HEK293 (cell line): ENCODE measurements around the gene STX1B.

Source experiments
- GLI2 ChIP-seq: fragments of 450-650 bp; formaldehyde crosslinking; IDR thresholded peaks from 2 replicates; pipeline ENCODE4; 2017; ENCODE audit warnings: missing biosample characterization, missing genetic modification characterization, low read depth, borderline replicate concordance
- HOXA7 ChIP-seq: sonication (generic); formaldehyde crosslinking; IDR thresholded peaks from 2 replicates; pipeline ENCODE4 v1.8.1; 2022; ENCODE audit warnings: missing genetic modification reagents, borderline replicate concordance
- HOXD13 ChIP-seq: sonication (generic); formaldehyde crosslinking; IDR thresholded peaks from 2 replicates; pipeline ENCODE4 v1.8.0; 2022; ENCODE audit warnings: missing genetic modification reagents, borderline replicate concordance
- KLF16 ChIP-seq: fragments of 450-650 bp; formaldehyde crosslinking; IDR thresholded peaks from 2 replicates; pipeline ENCODE4 v1.5.1; 2017; ENCODE audit warnings: missing biosample characterization, missing genetic modification characterization
- KLF9 ChIP-seq: fragments of 450-650 bp; formaldehyde crosslinking; IDR thresholded peaks from 2 replicates; pipeline ENCODE4 v1.5.1; 2016; ENCODE audit warnings: missing biosample characterization, missing genetic modification characterization, low read depth
- RBAK ChIP-seq: fragments of 450-650 bp; formaldehyde crosslinking; IDR thresholded peaks from 2 replicates; pipeline ENCODE4 v1.5.1; 2016; ENCODE audit warnings: missing biosample characterization, missing genetic modification characterization
- YY2 ChIP-seq: fragments of 450-650 bp; formaldehyde crosslinking; IDR thresholded peaks from 2 replicates; pipeline ENCODE4 v1.5.1; 2016; ENCODE audit warnings: missing biosample characterization, missing genetic modification characterization
- ZBTB1 ChIP-seq: fragments of 450-650 bp; formaldehyde crosslinking; IDR thresholded peaks from 2 replicates; pipeline ENCODE4 v1.5.1; 2016; ENCODE audit warnings: missing biosample characterization, missing genetic modification characterization
- ZBTB17 ChIP-seq: fragments of 450-650 bp; formaldehyde crosslinking; IDR thresholded peaks from 2 replicates; pipeline ENCODE4 v1.5.1; 2016; ENCODE audit warnings: missing biosample characterization, missing genetic modification characterization
- ZBTB20 ChIP-seq: fragments of 450-650 bp; formaldehyde crosslinking; IDR thresholded peaks from 2 replicates; pipeline ENCODE4 v1.5.1; 2016; ENCODE audit warnings: missing biosample characterization, missing genetic modification characterization
- ZBTB21 ChIP-seq: fragments of 450-650 bp; formaldehyde crosslinking; IDR thresholded peaks from 2 replicates; pipeline ENCODE4 v1.5.1; 2017; ENCODE audit warnings: missing biosample characterization, missing genetic modification characterization
- ZFP3 ChIP-seq: fragments of 450-650 bp; formaldehyde crosslinking; IDR thresholded peaks from 2 replicates; pipeline ENCODE4 v1.5.1; 2016; ENCODE audit warnings: low read depth, missing biosample characterization, missing genetic modification characterization
- ZNF221 ChIP-seq: fragments of 450-650 bp; formaldehyde crosslinking; IDR thresholded peaks from 2 replicates; pipeline ENCODE4 v1.5.1; 2017; ENCODE audit warnings: missing biosample characterization, missing genetic modification characterization, borderline replicate concordance
- ZNF292 ChIP-seq: fragments of 450-650 bp; formaldehyde crosslinking; IDR thresholded peaks from 2 replicates; pipeline ENCODE4 v1.5.1; 2016; ENCODE audit warnings: low read depth, missing biosample characterization, missing genetic modification characterization, borderline replicate concordance
- ZNF48 ChIP-seq: fragments of 450-650 bp; formaldehyde crosslinking; IDR thresholded peaks from 2 replicates; pipeline ENCODE4 v1.5.1; 2016; ENCODE audit warnings: missing biosample characterization, missing genetic modification characterization
- ZNF571 ChIP-seq: fragments of 450-650 bp; formaldehyde crosslinking; IDR thresholded peaks from 2 replicates; pipeline ENCODE4 v1.5.0; 2017; ENCODE audit warnings: missing biosample characterization, missing genetic modification characterization
- ZNF610 ChIP-seq: fragments of 450-650 bp; formaldehyde crosslinking; IDR thresholded peaks from 2 replicates; pipeline ENCODE4 v1.5.1; 2016; ENCODE audit warnings: missing biosample characterization, missing genetic modification characterization, borderline replicate concordance
- ZNF654 ChIP-seq: fragments of 450-650 bp; formaldehyde crosslinking; IDR thresholded peaks from 2 replicates; pipeline ENCODE4 v1.5.1; 2016; ENCODE audit warnings: low read depth, missing biosample characterization, missing genetic modification characterization
- ZNF664 ChIP-seq: fragments of 450-650 bp; formaldehyde crosslinking; IDR thresholded peaks from 2 replicates; pipeline ENCODE4 v1.5.1; 2016; ENCODE audit warnings: missing biosample characterization, missing genetic modification characterization
- ZNF701 ChIP-seq: fragments of 450-650 bp; formaldehyde crosslinking; IDR thresholded peaks from 2 replicates; pipeline ENCODE4 v1.5.1; 2016; ENCODE audit warnings: missing biosample characterization, missing genetic modification characterization
- ZNF776 ChIP-seq: fragments of 450-650 bp; formaldehyde crosslinking; IDR thresholded peaks from 2 replicates; pipeline ENCODE4 v1.5.0; 2017; ENCODE audit warnings: missing biosample characterization, missing genetic modification characterization, borderline replicate concordance
- ZNF830 ChIP-seq: fragments of 450-650 bp; IDR thresholded peaks from 2 replicates; pipeline ENCODE4 v1.5.0; 2018; ENCODE audit warnings: missing biosample characterization, missing genetic modification characterization, low read depth, mild to moderate bottlenecking, moderate library complexity
- TF ChIP-seq, protein P1 (sequence below): fragments of 450-650 bp; IDR thresholded peaks from 2 replicates; pipeline ENCODE4 v1.5.1; 2018; ENCODE audit warnings: missing biosample characterization, missing genetic modification characterization
- TF ChIP-seq, protein P2 (sequence below): fragments of 450-650 bp; formaldehyde crosslinking; IDR thresholded peaks from 2 replicates; pipeline ENCODE4 v1.5.1; 2017; ENCODE audit warnings: missing biosample characterization, missing genetic modification characterization
- TF ChIP-seq, protein P3 (sequence below): fragments of 450-650 bp; formaldehyde crosslinking; IDR thresholded peaks from 2 replicates; pipeline ENCODE4 v1.5.1; 2016; ENCODE audit warnings: missing biosample characterization, missing genetic modification characterization
- TF ChIP-seq, protein P4 (sequence below): fragments of 450-650 bp; formaldehyde crosslinking; IDR thresholded peaks from 2 replicates; pipeline ENCODE4 v1.5.1; 2017; ENCODE audit warnings: missing biosample characterization, missing genetic modification characterization
- TF ChIP-seq, protein P5 (sequence below): fragments of 450-650 bp; formaldehyde crosslinking; IDR thresholded peaks from 2 replicates; pipeline ENCODE4 v1.5.1; 2017; ENCODE audit warnings: missing biosample characterization, missing genetic modification characterization
- TF ChIP-seq, protein P6 (sequence below): fragments of 450-650 bp; formaldehyde crosslinking; IDR thresholded peaks from 2 replicates; pipeline ENCODE4 v1.5.1; 2016; ENCODE audit warnings: missing biosample characterization, missing genetic modification characterization

The STX1B gene

DNA sequence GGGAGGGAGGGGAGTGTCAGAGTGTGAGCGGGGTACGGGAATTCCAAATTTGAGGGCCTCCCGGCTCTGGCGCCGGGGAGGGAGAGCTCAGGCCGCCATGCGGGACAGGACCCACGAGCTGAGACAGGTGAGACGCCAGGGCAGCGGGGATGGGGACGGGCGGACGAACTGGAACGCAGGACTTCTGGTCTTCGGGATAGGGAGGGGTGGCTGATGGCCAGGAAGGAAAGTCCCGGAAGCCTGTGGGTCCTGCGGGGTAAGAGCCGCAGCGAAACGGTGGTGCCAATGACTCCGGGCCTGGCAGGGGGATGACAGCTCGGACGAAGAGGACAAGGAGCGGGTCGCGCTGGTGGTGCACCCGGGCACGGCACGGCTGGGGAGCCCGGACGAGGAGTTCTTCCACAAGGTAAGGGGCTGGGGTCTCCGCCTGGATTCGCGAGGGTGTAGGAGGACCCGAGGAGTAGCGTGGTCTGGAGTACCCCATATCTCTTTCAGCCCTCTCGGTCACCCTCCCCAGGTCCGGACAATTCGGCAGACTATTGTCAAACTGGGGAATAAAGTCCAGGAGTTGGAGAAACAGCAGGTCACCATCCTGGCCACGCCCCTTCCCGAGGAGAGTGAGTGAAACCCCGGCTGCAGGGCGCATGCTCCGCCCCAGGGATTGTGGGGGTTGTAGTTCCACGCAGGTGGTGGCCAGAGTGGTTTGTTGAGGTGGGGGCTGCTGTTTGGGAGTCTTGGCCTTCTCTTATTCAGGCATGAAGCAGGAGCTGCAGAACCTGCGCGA is 23.5 kb upstream of the STX1B start (continued):
- TF ChIP-seq, protein P1, sequence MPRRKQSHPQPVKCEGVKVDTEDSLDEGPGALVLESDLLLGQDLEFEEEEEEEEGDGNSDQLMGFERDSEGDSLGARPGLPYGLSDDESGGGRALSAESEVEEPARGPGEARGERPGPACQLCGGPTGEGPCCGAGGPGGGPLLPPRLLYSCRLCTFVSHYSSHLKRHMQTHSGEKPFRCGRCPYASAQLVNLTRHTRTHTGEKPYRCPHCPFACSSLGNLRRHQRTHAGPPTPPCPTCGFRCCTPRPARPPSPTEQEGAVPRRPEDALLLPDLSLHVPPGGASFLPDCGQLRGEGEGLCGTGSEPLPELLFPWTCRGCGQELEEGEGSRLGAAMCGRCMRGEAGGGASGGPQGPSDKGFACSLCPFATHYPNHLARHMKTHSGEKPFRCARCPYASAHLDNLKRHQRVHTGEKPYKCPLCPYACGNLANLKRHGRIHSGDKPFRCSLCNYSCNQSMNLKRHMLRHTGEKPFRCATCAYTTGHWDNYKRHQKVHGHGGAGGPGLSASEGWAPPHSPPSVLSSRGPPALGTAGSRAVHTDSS: no peak
- TF ChIP-seq ZBTB1 (tag by site-specific recombination) (no peak), ZNF701 (tag by site-specific recombination) (no peak), HOXD13 (CRISPR knock-in tag) (no peak), ZNF292 (tag by site-specific recombination) (no peak), ZNF610 (no peak), HOXA7 (no peak), GLI2 (tag by site-specific recombination) (no peak), ZNF664 (tag by site-specific recombination) (no peak), RBAK (tag by site-specific recombination) (no peak), ZBTB17 (peak; percentile 88), KLF16 (tag by site-specific recombination) (no peak), KLF9 (tag by site-specific recombination) (peak; percentile 95), ZNF654 (no peak), ZNF221 (tag by site-specific recombination) (no peak), ZNF571 (tag by site-specific recombination) (no peak), ZNF830 (no peak), ZNF776 (tag by site-specific recombination) (no peak), ZNF48 (no peak), ZBTB20 (peak; percentile 73; the same call in 1 of the 2 replicates), ZBTB21 (tag by site-specific recombination) (no peak), YY2 (tag by site-specific recombination) (0 out of 2 replicates have a peak, but pooled peaks have one; percentile 14), ZFP3 (tag by site-specific recombination) (no peak)
- TF ChIP-seq, protein P2, sequence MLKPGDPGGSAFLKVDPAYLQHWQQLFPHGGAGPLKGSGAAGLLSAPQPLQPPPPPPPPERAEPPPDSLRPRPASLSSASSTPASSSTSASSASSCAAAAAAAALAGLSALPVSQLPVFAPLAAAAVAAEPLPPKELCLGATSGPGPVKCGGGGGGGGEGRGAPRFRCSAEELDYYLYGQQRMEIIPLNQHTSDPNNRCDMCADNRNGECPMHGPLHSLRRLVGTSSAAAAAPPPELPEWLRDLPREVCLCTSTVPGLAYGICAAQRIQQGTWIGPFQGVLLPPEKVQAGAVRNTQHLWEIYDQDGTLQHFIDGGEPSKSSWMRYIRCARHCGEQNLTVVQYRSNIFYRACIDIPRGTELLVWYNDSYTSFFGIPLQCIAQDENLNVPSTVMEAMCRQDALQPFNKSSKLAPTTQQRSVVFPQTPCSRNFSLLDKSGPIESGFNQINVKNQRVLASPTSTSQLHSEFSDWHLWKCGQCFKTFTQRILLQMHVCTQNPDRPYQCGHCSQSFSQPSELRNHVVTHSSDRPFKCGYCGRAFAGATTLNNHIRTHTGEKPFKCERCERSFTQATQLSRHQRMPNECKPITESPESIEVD (tag by site-specific recombination): no peak
- TF ChIP-seq, protein P3, sequence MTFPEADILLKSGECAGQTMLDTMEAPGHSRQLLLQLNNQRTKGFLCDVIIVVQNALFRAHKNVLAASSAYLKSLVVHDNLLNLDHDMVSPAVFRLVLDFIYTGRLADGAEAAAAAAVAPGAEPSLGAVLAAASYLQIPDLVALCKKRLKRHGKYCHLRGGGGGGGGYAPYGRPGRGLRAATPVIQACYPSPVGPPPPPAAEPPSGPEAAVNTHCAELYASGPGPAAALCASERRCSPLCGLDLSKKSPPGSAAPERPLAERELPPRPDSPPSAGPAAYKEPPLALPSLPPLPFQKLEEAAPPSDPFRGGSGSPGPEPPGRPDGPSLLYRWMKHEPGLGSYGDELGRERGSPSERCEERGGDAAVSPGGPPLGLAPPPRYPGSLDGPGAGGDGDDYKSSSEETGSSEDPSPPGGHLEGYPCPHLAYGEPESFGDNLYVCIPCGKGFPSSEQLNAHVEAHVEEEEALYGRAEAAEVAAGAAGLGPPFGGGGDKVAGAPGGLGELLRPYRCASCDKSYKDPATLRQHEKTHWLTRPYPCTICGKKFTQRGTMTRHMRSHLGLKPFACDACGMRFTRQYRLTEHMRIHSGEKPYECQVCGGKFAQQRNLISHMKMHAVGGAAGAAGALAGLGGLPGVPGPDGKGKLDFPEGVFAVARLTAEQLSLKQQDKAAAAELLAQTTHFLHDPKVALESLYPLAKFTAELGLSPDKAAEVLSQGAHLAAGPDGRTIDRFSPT (tag by site-specific recombination): peak; percentile 50; the same call in 1 of the 2 replicates
- TF ChIP-seq, protein P4, sequence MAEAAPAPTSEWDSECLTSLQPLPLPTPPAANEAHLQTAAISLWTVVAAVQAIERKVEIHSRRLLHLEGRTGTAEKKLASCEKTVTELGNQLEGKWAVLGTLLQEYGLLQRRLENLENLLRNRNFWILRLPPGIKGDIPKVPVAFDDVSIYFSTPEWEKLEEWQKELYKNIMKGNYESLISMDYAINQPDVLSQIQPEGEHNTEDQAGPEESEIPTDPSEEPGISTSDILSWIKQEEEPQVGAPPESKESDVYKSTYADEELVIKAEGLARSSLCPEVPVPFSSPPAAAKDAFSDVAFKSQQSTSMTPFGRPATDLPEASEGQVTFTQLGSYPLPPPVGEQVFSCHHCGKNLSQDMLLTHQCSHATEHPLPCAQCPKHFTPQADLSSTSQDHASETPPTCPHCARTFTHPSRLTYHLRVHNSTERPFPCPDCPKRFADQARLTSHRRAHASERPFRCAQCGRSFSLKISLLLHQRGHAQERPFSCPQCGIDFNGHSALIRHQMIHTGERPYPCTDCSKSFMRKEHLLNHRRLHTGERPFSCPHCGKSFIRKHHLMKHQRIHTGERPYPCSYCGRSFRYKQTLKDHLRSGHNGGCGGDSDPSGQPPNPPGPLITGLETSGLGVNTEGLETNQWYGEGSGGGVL (tag by site-specific recombination): no peak; the same call in 1 of the 2 replicates
- TF ChIP-seq, protein P5, sequence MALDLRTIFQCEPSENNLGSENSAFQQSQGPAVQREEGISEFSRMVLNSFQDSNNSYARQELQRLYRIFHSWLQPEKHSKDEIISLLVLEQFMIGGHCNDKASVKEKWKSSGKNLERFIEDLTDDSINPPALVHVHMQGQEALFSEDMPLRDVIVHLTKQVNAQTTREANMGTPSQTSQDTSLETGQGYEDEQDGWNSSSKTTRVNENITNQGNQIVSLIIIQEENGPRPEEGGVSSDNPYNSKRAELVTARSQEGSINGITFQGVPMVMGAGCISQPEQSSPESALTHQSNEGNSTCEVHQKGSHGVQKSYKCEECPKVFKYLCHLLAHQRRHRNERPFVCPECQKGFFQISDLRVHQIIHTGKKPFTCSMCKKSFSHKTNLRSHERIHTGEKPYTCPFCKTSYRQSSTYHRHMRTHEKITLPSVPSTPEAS (tag by site-specific recombination): no peak
- TF ChIP-seq, protein P6, sequence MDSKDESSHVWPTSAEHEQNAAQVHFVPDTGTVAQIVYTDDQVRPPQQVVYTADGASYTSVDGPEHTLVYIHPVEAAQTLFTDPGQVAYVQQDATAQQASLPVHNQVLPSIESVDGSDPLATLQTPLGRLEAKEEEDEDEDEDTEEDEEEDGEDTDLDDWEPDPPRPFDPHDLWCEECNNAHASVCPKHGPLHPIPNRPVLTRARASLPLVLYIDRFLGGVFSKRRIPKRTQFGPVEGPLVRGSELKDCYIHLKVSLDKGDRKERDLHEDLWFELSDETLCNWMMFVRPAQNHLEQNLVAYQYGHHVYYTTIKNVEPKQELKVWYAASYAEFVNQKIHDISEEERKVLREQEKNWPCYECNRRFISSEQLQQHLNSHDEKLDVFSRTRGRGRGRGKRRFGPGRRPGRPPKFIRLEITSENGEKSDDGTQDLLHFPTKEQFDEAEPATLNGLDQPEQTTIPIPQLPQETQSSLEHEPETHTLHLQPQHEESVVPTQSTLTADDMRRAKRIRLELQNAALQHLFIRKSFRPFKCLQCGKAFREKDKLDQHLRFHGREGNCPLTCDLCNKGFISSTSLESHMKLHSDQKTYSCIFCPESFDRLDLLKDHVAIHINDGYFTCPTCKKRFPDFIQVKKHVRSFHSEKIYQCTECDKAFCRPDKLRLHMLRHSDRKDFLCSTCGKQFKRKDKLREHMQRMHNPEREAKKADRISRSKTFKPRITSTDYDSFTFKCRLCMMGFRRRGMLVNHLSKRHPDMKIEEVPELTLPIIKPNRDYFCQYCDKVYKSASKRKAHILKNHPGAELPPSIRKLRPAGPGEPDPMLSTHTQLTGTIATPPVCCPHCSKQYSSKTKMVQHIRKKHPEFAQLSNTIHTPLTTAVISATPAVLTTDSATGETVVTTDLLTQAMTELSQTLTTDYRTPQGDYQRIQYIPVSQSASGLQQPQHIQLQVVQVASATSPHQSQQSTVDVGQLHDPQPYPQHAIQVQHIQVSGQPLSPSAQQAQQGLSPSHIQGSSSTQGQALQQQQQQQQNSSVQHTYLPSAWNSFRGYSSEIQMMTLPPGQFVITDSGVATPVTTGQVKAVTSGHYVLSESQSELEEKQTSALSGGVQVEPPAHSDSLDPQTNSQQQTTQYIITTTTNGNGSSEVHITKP: peak; percentile 68
